ENCODE results near the gene NDFIP1.
"Not testable (repeated sequence)": the region's sequence is repeated elsewhere in the genome, so short reads cannot be mapped to it uniquely, and the experiment has no call there.

The NDFIP1 gene

GRCh38 chr5:142159354-142159753 lies 50.8 kb downstream of the NDFIP1 start:
- no peak for DNase-seq

GRCh38 chr5:142164315-142164714 lies 55.7 kb downstream of the NDFIP1 start:
- no peak for DNase-seq

- no peak for DNase-seq
Measured at GRCh38 chr5:142166754-142167153, 58.2 kb downstream of the NDFIP1 start.

GRCh38 chr5:142167458-142167857 lies 58.9 kb downstream of the NDFIP1 start:
- DNase-seq: no peak

GRCh38 chr5:142168365-142168764 lies 59.8 kb downstream of the NDFIP1 start:
- no peak for DNase-seq

- no peak for DNase-seq
Measured at GRCh38 chr5:142170254-142170953, 61.8 kb downstream of the NDFIP1 start.

- DNase-seq: no peak
Measured at GRCh38 chr5:142171270-142171669, 62.7 kb downstream of the NDFIP1 start.

GRCh38 chr5:142175039-142175438 lies 66.5 kb downstream of the NDFIP1 start:
- no peak for DNase-seq

- no peak for DNase-seq
Measured at GRCh38 chr5:142175461-142176142, 67.0 kb downstream of the NDFIP1 start.

GRCh38 chr5:142176255-142176654 lies 67.7 kb downstream of the NDFIP1 start:
- DNase-seq: no peak

- no peak for DNase-seq
Measured at GRCh38 chr5:142178651-142179050, 70.1 kb downstream of the NDFIP1 start.

- no peak for DNase-seq
Measured at GRCh38 chr5:142179776-142180387, 71.3 kb downstream of the NDFIP1 start.

- DNase-seq: no peak
Measured at GRCh38 chr5:142181096-142181495, 72.5 kb downstream of the NDFIP1 start.

- DNase-seq: no peak
Measured at GRCh38 chr5:142181547-142182163, 73.1 kb downstream of the NDFIP1 start.

- no peak for DNase-seq
Measured at GRCh38 chr5:142182840-142183239, 74.3 kb downstream of the NDFIP1 start.

GRCh38 chr5:142183561-142183960 lies 75.0 kb downstream of the NDFIP1 start:
- DNase-seq: no peak

GRCh38 chr5:142184988-142185387 lies 76.4 kb downstream of the NDFIP1 start:
- no peak for DNase-seq

- no peak for DNase-seq
Measured at GRCh38 chr5:142186514-142186856, 77.9 kb downstream of the NDFIP1 start.

GRCh38 chr5:142186857-142187594 lies 78.4 kb downstream of the NDFIP1 start:
- DNase-seq: no peak

GRCh38 chr5:142188691-142189090 lies 80.1 kb downstream of the NDFIP1 start:
- not testable (repeated sequence) for DNase-seq

GRCh38 chr5:142189813-142190212 lies 81.2 kb downstream of the NDFIP1 start:
- DNase-seq: no peak

GRCh38 chr5:142191776-142192175 lies 83.2 kb downstream of the NDFIP1 start:
- DNase-seq: no peak
